Natural killer cell (primary cell): ENCODE data around the gene FOXF2. TPM values are rescaled to one million over a fixed set of nuclear protein-coding genes. Genes with fewer than 3 reads are reported as not detected.

Experiments used
- ATAC-seq, 3 donors: fragments of 150-1000 bp in 2 of 3; fragments of 200-7000 bp in 1 of 3; cut with Tn5 transposase; 1 replicate in 1 of 3; 2 replicates in 2 of 3; pipeline ENCODE4 v1.10.0; 2021; ENCODE audit warnings: mild to moderate bottlenecking in 2 of 3, moderate library complexity in 2 of 3
- DNase-seq, 2 donors: peaks; one replicate each; pipeline versions ENCODE4 v3.0.0 to v3.0.0-alpha.2; 2013 to 2021; ENCODE audit warnings: mixed read lengths in 1 of 2
- H3K27ac ChIP-seq: one replicate; pipeline ENCODE4 v1.5.1; 2013; ENCODE audit warnings: mild to moderate bottlenecking, low read length
- H3K27me3 ChIP-seq: one replicate; pipeline ENCODE4 v1.6.1; 2013; ENCODE audit warnings: low read length; ENCODE audit not compliant: control insufficient read depth, insufficient read depth
- H3K36me3 ChIP-seq: one replicate; pipeline ENCODE4 v1.6.1; 2013; ENCODE audit warnings: low read length; ENCODE audit not compliant: control insufficient read depth, insufficient read depth
- H3K4me1 ChIP-seq: one replicate; pipeline ENCODE4 v1.6.1; 2013; ENCODE audit warnings: low read length; ENCODE audit not compliant: control insufficient read depth, insufficient read depth
- H3K4me3 ChIP-seq: one replicate; pipeline ENCODE4 v1.5.1; 2013; ENCODE audit warnings: low read length
- H3K9me3 ChIP-seq: one replicate; pipeline ENCODE4 v1.6.1; 2013; ENCODE audit warnings: low read length; ENCODE audit not compliant: control insufficient read depth, insufficient read depth
- H3K27ac Mint-ChIP-seq, 2 donors: one replicate each; pipeline ENCODE4 v1.8.0; 2022; ENCODE audit warnings: mild to moderate bottlenecking in 2 of 2, mixed read lengths in 2 of 2, moderate library complexity in 1 of 2
- H3K27me3 Mint-ChIP-seq, 2 donors: one replicate each; pipeline ENCODE4 v1.8.0; 2022; ENCODE audit warnings: low read depth in 2 of 2, mixed read lengths in 2 of 2
- H3K36me3 Mint-ChIP-seq: one replicate; pipeline ENCODE4 v1.8.0; 2022; ENCODE audit warnings: mixed read lengths
- H3K4me1 Mint-ChIP-seq, 2 donors: one replicate each; pipeline ENCODE4 v1.8.0; 2022; ENCODE audit warnings: mixed read lengths in 2 of 2
- H3K4me3 Mint-ChIP-seq: one replicate; pipeline ENCODE4 v1.8.0; 2022; ENCODE audit warnings: mild to moderate bottlenecking, moderate library complexity, mixed read lengths
- H3K9me3 Mint-ChIP-seq, 2 donors: one replicate each; pipeline ENCODE4 v1.8.0; 2022; ENCODE audit warnings: mixed read lengths in 2 of 2
- CTCF ChIP-seq: fragments of 200-600 bp; IDR thresholded peaks from one replicate; pipeline ENCODE4 v1.8.0; 2022; ENCODE audit warnings: antibody characterized with exemption
- WGBS: methylation state at CpG from one replicate; pipeline ENCODE4 v1.1.7; 2013; ENCODE audit warnings: missing lambda C conversion rate; ENCODE audit not compliant: insufficient coverage; 5-methylcytosine and 5-hydroxymethylcytosine counted together
- intact Hi-C: fragments of 100-400 bp; cut with micrococcal nuclease; formaldehyde crosslinking; loops from one replicate; pipeline ENCODE4 v1.14.2; 2022
- total RNA-seq, 4 donors: library from RNA; stranded (reverse); fragments of 120-200 nt in 1 of 4; gene quantifications; one replicate each; pipeline versions ENCODE4 v1.2.3 to v1.2.4, GENCODE V29; 2013 to 2022

The FOXF2 gene
- total RNA-seq, 3 donors from 2014 or later (not counting 1 experiment from before 2014, with no cell fraction given), result not detected

- H3K36me3 Mint-ChIP-seq, result no peaks in the 10 kb centered on the region
- no peaks in the 10 kb centered on the region for H3K27me3 ChIP-seq
- H3K27ac Mint-ChIP-seq, result no peak overlapping the region
- no peaks in the 10 kb centered on the region for H3K36me3 ChIP-seq
- no peaks in the 10 kb centered on the region for H3K9me3 ChIP-seq
- no peaks in the 10 kb centered on the region for H3K4me1 Mint-ChIP-seq
- H3K27me3 Mint-ChIP-seq, result peaks cover 13 to 23% of the 10 kb centered on the region in 2 donors
- no peak overlapping the region for H3K4me3 ChIP-seq
- H3K4me3 Mint-ChIP-seq, result no peak overlapping the region
- DNase-seq (no peak), ATAC-seq (no peak)
- TF ChIP-seq CTCF, result no peak
- H3K4me1 ChIP-seq, result no peaks in the 10 kb centered on the region
- H3K9me3 Mint-ChIP-seq, result no peaks in the 10 kb centered on the region
- intact Hi-C loops, result no loop called here
- no peak overlapping the region for H3K27ac ChIP-seq
- 93% methylated on average over 12 of the region's 12 CpGs for WGBS
These were observed 28.3 kb downstream of the FOXF2 start for GRCh38 chr6:1417718-1418117.

- Histone ChIP-seq H3K9me3 (no peaks in the 10 kb centered on the region), H3K4me1 (no peaks in the 10 kb centered on the region), H3K27me3 (no peaks in the 10 kb centered on the region), H3K4me3 (no peak overlapping the region), H3K36me3 (no peaks in the 10 kb centered on the region), H3K27ac (no peak overlapping the region)
- intact Hi-C loops, result no loop called here
- TF ChIP-seq CTCF, result no peak
- no peaks in the 10 kb centered on the region for H3K4me1 Mint-ChIP-seq
- H3K4me3 Mint-ChIP-seq, result no peak overlapping the region
- H3K27ac Mint-ChIP-seq, result no peak overlapping the region
- 83% methylated on average over 15 of the region's 15 CpGs for WGBS
- no peaks in the 10 kb centered on the region for H3K9me3 Mint-ChIP-seq
- H3K27me3 Mint-ChIP-seq, result peaks cover 14 to 24% of the 10 kb centered on the region in 2 donors
- no peaks in the 10 kb centered on the region for H3K36me3 Mint-ChIP-seq
- ATAC-seq, result no peak
- no peak for DNase-seq
These were observed 29.3 kb downstream of the FOXF2 start for GRCh38 chr6:1418471-1419191.

- TF ChIP-seq CTCF, result no peak
- WGBS, result no CpG with 5 or more reads among the region's 1 CpG
These were observed 31.0 kb downstream of the FOXF2 start for GRCh38 chr6:1420382-1420781.

GRCh38 chr6:1422290-1422689 lies 32.9 kb downstream of the FOXF2 start:
- H3K4me1 Mint-ChIP-seq, result peaks cover 0 to 4% of the 10 kb centered on the region in 2 donors
- Histone ChIP-seq H3K4me3 (no peak overlapping the region), H3K9me3 (no peaks in the 10 kb centered on the region), H3K27me3 (peaks cover 4% of the 10 kb centered on the region), H3K36me3 (no peaks in the 10 kb centered on the region), H3K4me1 (no peaks in the 10 kb centered on the region), H3K27ac (no peak overlapping the region)
- ATAC-seq, result no peak
- no peak for DNase-seq
- intact Hi-C loops, result no loop called here
- no peaks in the 10 kb centered on the region for H3K36me3 Mint-ChIP-seq
- WGBS, result 89% methylated on average over 1 of the region's 1 CpG
- H3K27me3 Mint-ChIP-seq, result peaks cover 25 to 54% of the 10 kb centered on the region in 2 donors
- no peak overlapping the region for H3K4me3 Mint-ChIP-seq
- no peak for TF ChIP-seq CTCF
- H3K27ac Mint-ChIP-seq, result no peak overlapping the region
- H3K9me3 Mint-ChIP-seq, result no peaks in the 10 kb centered on the region

More at GRCh38 chr6:1420382-1420781, 31.0 kb downstream of the FOXF2 start:
- H3K4me3 ChIP-seq, result no peak overlapping the region
- Mint-ChIP-seq H3K9me3 (no peaks in the 10 kb centered on the region), H3K36me3 (no peaks in the 10 kb centered on the region), H3K27ac (no peak overlapping the region), H3K27me3 (peaks cover 22 to 35% of the 10 kb centered on the region in 2 donors), H3K4me1 (peaks cover 0 to 4% of the 10 kb centered on the region in 2 donors), H3K4me3 (no peak overlapping the region)
- no peaks in the 10 kb centered on the region for H3K4me1 ChIP-seq
- DNase-seq (no peak), ATAC-seq (no peak)
- no peak overlapping the region for H3K27ac ChIP-seq
- no peaks in the 10 kb centered on the region for H3K36me3 ChIP-seq
- H3K27me3 ChIP-seq, result no peaks in the 10 kb centered on the region
- intact Hi-C loops, result no loop called here
- H3K9me3 ChIP-seq, result no peaks in the 10 kb centered on the region
